Fibroblast of lung (primary cell): Measurements from ENCODE around the gene ST6GALNAC3. TPM values are rescaled to one million over a fixed set of nuclear protein-coding genes. Genes with fewer than 3 reads are reported as not detected.

Experiments
- DNase-seq, 2 donors: peaks; one replicate each; pipeline versions ENCODE4 v3.0.0 to v3.0.0-alpha.2; 2010; ENCODE audit warnings: low read depth in 2 of 2
- H2AFZ ChIP-seq: 2 replicates; pipeline ENCODE4 v1.5.1; 2012; ENCODE audit warnings: low read length, control low read depth, inconsistent platforms
- H3K27ac ChIP-seq: 2 replicates; pipeline ENCODE4 v1.5.1; 2011; ENCODE audit warnings: low read length, control low read depth; ENCODE audit not compliant: insufficient read depth
- H3K27me3 ChIP-seq: 2 replicates; pipeline ENCODE4 v1.5.1; 2011; ENCODE audit warnings: mild to moderate bottlenecking, low read length; ENCODE audit not compliant: control insufficient read depth, insufficient read depth
- H3K36me3 ChIP-seq: 2 replicates; pipeline ENCODE4 v1.5.1; 2011; ENCODE audit warnings: low read length; ENCODE audit not compliant: control insufficient read depth, insufficient read depth
- H3K4me1 ChIP-seq: 2 replicates; pipeline ENCODE4 v1.5.1; 2011; ENCODE audit warnings: low read length; ENCODE audit not compliant: control insufficient read depth, insufficient read depth; ENCODE audit errors: extremely low read depth
- H3K4me2 ChIP-seq: 2 replicates; pipeline ENCODE4 v1.5.1; 2011; ENCODE audit warnings: low read length, control low read depth; ENCODE audit not compliant: insufficient read depth; ENCODE audit errors: extremely low read depth
- H3K4me3 ChIP-seq, 4 experiments: fragments of 200-600 bp in 1 of 4; sonication (generic) in 1 of 4; replicated peaks in 1 of 4; 2 replicates each; pipeline ENCODE4 v1.5.1; 2011 to 2016; ENCODE audit warnings: low read length in 4 of 4, low read depth in 3 of 4, mild to moderate bottlenecking in 3 of 4, control low read depth in 2 of 4, inconsistent platforms in 1 of 4, mixed read lengths in 1 of 4; ENCODE audit not compliant: insufficient read depth in 1 of 4; ENCODE audit errors: control extremely low read depth in 1 of 4
- H3K79me2 ChIP-seq: 2 replicates; pipeline ENCODE4 v1.5.1; 2012; ENCODE audit warnings: mild to moderate bottlenecking, low read length, inconsistent platforms; ENCODE audit not compliant: control insufficient read depth, insufficient read depth
- H3K9ac ChIP-seq: 2 replicates; pipeline ENCODE4 v1.5.1; 2011; ENCODE audit warnings: mild to moderate bottlenecking, low read length, control low read depth; ENCODE audit not compliant: insufficient read depth
- H3K9me3 ChIP-seq: 2 replicates; pipeline ENCODE4 v1.5.1; 2012; ENCODE audit warnings: low read depth, low read length; ENCODE audit not compliant: control insufficient read depth, insufficient read depth
- H4K20me1 ChIP-seq: 2 replicates; pipeline ENCODE4 v1.5.1; 2011; ENCODE audit warnings: low read length; ENCODE audit not compliant: control insufficient read depth, insufficient read depth; ENCODE audit errors: extremely low read depth
- EZH2 ChIP-seq: IDR thresholded peaks from 2 replicates; pipeline ENCODE4 v1.5.1; 2012; ENCODE audit warnings: low read length, control low read depth, mild to moderate bottlenecking; ENCODE audit errors: missing control alignments
- polyA plus RNA-seq, 2 donors: library from polyadenylated mRNA; depleted of rRNA in 1 of 2; stranded (reverse) in 1 of 2; unstranded in 1 of 2; fragments of >200 nt; gene quantifications; 2 replicates each; pipeline ENCODE4 v1.2.1, GENCODE V29; 2011 to 2012; ENCODE audit warnings: missing spikeins in 1 of 2
- total RNA-seq: library from RNA; depleted of rRNA; stranded (reverse); fragments of >200 nt; gene quantifications from 2 replicates; pipeline ENCODE4 v1.2.1, GENCODE V29; 2014
- TF ChIP-seq, protein P1 (sequence below), 2 donors: IDR thresholded peaks in 1 of 2; conservative IDR thresholded peaks in 1 of 2; 1 replicate in 1 of 2; 2 replicates in 1 of 2; pipeline ENCODE4 v1.5.1; 2011 to 2012; ENCODE audit warnings: low read length in 2 of 2, control low read depth in 1 of 2, inconsistent platforms in 1 of 2, low read depth in 1 of 2, mild to moderate bottlenecking in 1 of 2

The ST6GALNAC3 gene
- total and polyA plus RNA-seq, 2 donors (not counting 1 experiment from before 2014, with no cell fraction given), result 0.34 to 0.66 TPM

DNA sequence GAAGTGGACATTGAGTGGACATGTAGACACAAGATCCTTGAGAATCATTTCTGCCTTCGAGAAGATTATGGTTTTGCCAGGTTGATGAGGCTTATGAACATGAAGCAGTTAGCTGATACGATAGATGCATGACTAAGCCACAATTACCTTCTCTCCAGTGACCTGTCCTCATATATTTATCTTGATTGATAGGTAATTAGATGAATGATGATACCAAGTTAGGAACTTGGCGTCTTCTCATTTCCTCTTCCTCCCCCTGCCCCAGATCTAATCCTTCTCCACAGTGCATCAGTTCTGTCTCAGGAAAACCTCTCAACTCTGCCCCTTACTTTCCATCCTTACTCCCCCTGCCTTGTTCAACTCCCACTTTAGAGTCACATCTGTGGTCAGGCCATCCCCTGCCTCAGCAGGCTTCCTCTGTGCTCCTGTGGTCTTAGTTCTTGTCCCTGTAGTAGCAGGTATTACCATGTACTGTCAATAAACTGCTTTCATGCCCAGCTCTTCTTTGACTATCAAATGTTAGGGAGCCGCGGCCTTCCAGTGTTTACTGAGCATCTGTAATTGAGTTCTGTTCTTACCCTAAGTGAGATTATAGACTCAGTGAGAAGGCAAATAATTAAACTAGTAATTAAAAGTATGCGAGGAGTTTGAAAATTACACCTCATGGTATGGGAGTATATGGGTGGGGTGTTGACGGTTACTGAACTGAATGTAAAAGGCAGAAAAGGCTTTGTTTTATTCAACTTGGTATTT lies 5.1 kb downstream of the ST6GALNAC3 start:
- H4K20me1 ChIP-seq, result no peaks in the 10 kb centered on the region
- H3K4me2 ChIP-seq, result no peak overlapping the region
- H3K79me2 ChIP-seq, result no peaks in the 10 kb centered on the region
- H3K36me3 ChIP-seq, result no peaks in the 10 kb centered on the region
- DNase-seq, result no peak
- no peaks in the 10 kb centered on the region for H3K4me1 ChIP-seq
- H2AFZ ChIP-seq, result no peak overlapping the region
- H3K4me3 ChIP-seq, result no peak overlapping the region
- no peak overlapping the region for H3K9ac ChIP-seq
- H3K27me3 ChIP-seq, result peaks cover 3% of the 10 kb centered on the region
- no peak for TF ChIP-seq EZH2
- TF ChIP-seq, protein P1, sequence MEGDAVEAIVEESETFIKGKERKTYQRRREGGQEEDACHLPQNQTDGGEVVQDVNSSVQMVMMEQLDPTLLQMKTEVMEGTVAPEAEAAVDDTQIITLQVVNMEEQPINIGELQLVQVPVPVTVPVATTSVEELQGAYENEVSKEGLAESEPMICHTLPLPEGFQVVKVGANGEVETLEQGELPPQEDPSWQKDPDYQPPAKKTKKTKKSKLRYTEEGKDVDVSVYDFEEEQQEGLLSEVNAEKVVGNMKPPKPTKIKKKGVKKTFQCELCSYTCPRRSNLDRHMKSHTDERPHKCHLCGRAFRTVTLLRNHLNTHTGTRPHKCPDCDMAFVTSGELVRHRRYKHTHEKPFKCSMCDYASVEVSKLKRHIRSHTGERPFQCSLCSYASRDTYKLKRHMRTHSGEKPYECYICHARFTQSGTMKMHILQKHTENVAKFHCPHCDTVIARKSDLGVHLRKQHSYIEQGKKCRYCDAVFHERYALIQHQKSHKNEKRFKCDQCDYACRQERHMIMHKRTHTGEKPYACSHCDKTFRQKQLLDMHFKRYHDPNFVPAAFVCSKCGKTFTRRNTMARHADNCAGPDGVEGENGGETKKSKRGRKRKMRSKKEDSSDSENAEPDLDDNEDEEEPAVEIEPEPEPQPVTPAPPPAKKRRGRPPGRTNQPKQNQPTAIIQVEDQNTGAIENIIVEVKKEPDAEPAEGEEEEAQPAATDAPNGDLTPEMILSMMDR (conservative IDR thresholded peaks at IDR 0.05 in 1 of 2, IDR thresholded peaks at IDR 0.05 in 1 of 2; ENCODE audit: low read depth in 1 of 2, low read length in 2 of 2), result no peak
- no peaks in the 10 kb centered on the region for H3K9me3 ChIP-seq
- no peak overlapping the region for H3K27ac ChIP-seq

DNA sequence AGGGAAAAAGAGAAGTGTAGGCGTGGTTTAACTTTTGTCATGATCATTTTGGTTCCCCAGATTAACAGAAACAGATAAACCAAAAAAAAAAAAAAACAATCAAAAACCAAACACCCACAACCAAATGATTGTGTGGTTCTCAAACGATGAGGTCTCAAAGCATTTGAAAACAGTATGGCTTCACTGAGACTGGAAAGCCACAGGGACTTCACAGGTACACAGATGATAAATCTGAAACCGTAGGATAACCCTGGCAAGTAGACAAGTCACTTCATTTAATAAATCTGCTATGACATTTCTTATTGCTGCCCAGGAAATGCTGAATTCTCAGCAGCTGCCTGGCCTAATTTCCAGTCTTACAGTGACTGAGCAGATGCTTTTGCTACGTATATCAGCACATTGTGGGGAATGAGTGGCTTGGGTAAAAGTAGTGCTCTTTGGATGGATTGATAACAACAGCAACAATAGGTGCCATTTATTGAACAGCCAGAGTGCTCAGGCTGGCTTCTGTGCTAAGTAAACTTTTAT lies 6.1 kb downstream of the ST6GALNAC3 start:
- no peak overlapping the region for H3K4me2 ChIP-seq
- no peaks in the 10 kb centered on the region for H3K36me3 ChIP-seq
- H3K27ac ChIP-seq, result no peak overlapping the region
- no peaks in the 10 kb centered on the region for H3K4me1 ChIP-seq
- DNase-seq, result peak in 1 of 2 donors; percentile 25
- TF ChIP-seq EZH2, result no peak
- TF ChIP-seq, protein P1 (conservative IDR thresholded peaks at IDR 0.05 in 1 of 2, IDR thresholded peaks at IDR 0.05 in 1 of 2; ENCODE audit: low read depth in 1 of 2, low read length in 2 of 2), result no peak
- no peaks in the 10 kb centered on the region for H4K20me1 ChIP-seq
- H3K4me3 ChIP-seq, result no peak overlapping the region
- no peaks in the 10 kb centered on the region for H3K79me2 ChIP-seq
- no peak overlapping the region for H3K9ac ChIP-seq
- H3K27me3 ChIP-seq, result peaks cover 3% of the 10 kb centered on the region
- no peaks in the 10 kb centered on the region for H3K9me3 ChIP-seq
- no peak overlapping the region for H2AFZ ChIP-seq

DNA sequence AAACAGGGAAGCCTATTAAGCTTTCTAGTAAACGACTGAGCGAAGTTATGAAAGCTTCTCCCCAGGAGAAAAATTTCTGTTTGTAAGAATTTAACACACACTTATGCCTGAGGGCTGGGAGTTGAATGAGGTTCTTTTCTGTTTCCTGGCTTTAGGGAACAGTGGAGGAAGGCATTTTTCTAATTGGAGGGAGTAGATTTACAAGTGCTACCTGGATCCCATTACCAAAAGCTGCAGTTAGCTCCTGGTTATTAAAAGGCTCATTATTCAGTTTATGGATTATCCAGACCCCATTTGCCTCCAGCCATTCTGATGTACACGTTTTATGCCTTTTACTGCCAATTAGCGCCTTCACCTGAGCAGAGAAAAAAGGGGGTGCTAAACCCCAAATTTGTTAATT lies 7.5 kb downstream of the ST6GALNAC3 start:
- Histone ChIP-seq H3K27ac (no peak overlapping the region), H3K4me2 (no peak overlapping the region), H3K9me3 (no peaks in the 10 kb centered on the region), H3K4me3 (no peak overlapping the region), H2AFZ (no peak overlapping the region), H3K4me1 (no peaks in the 10 kb centered on the region), H4K20me1 (no peaks in the 10 kb centered on the region), H3K36me3 (no peaks in the 10 kb centered on the region), H3K9ac (no peak overlapping the region), H3K27me3 (peaks cover 3% of the 10 kb centered on the region), H3K79me2 (no peaks in the 10 kb centered on the region)
- DNase-seq, result no peak
- TF ChIP-seq EZH2, result no peak
- TF ChIP-seq, protein P1 (conservative IDR thresholded peaks at IDR 0.05 in 1 of 2, IDR thresholded peaks at IDR 0.05 in 1 of 2; ENCODE audit: low read depth in 1 of 2, low read length in 2 of 2), result no peak
